ENCODE results near the gene YJU2. TPM values are rescaled to one million over a fixed set of nuclear protein-coding genes. Genes with fewer than 3 reads are reported as not detected.
"Not testable (repeated sequence)": the region's sequence is repeated elsewhere in the genome, so short reads cannot be mapped to it uniquely, and the experiment has no call there.

The YJU2 gene
- total RNA-seq, 6 donors from 2014 or later, result 18.8 to 36.6 (median 25.4) TPM

DNA sequence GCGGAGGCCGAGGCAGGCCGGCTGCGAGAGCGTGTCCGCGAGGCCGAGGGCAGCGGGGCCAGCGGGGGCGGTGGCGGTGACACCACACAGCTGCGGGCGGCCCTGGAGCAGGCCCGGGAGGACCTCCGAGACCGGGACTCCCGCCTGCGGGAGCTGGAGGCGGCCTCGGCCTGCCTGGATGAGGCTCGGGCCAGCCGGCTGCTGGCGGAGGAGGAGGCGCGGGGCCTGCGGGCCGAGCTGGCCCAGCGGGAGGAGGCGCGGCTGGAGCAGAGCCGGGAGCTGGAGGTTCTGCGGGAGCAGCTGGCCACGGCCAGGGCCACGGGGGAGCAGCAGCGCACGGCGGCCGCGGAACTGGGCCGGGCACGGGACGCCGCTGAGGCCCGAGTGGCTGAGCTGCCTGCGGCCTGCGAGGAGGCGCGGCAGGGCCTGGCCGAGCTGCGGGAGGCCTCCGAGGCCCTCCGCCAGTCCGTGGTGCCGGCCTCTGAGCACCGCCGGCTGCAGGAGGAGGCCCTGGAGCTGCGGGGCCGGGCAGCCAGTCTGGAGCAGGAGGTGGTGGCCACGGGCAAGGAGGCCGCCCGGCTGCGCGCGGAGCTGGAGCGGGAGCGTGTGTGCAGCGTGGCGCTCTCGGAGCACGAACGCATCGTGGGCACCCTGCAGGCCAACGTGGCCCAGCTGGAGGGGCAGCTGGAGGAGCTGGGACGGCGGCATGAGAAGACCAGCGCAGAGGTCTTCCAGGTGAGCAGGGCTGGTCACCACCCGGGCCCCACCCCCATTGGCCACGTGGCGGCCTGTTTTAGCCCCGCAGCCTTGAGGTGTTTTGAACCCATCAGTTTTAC, 29.2 kb upstream of the YJU2 start:
- TF ChIP-seq, protein P1, sequence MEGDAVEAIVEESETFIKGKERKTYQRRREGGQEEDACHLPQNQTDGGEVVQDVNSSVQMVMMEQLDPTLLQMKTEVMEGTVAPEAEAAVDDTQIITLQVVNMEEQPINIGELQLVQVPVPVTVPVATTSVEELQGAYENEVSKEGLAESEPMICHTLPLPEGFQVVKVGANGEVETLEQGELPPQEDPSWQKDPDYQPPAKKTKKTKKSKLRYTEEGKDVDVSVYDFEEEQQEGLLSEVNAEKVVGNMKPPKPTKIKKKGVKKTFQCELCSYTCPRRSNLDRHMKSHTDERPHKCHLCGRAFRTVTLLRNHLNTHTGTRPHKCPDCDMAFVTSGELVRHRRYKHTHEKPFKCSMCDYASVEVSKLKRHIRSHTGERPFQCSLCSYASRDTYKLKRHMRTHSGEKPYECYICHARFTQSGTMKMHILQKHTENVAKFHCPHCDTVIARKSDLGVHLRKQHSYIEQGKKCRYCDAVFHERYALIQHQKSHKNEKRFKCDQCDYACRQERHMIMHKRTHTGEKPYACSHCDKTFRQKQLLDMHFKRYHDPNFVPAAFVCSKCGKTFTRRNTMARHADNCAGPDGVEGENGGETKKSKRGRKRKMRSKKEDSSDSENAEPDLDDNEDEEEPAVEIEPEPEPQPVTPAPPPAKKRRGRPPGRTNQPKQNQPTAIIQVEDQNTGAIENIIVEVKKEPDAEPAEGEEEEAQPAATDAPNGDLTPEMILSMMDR (IDR thresholded peaks at IDR 0.05), result no peak
- TF ChIP-seq EP300 (IDR thresholded peaks at IDR 0.05) (no peak), POLR2AphosphoS5 (IDR thresholded peaks at IDR 0.05) (no peak), POLR2A (IDR thresholded peaks at IDR 0.05) (no peak)
- ATAC-seq (ENCODE audit: low FRiP score in 2 of 2) (no peak), DNase-seq (peak in 1 of 2 donors; percentile 79)
- H3K4me3 ChIP-seq, result no peak overlapping the region
- WGBS, 2 donors, result 93 to 95% methylated on average over 32 to 74 of the region's 81 CpGs
- no peaks in the 10 kb centered on the region for H3K36me3 ChIP-seq
- no peaks in the 10 kb centered on the region for H3K4me1 ChIP-seq
- H3K9me3 ChIP-seq, result no peaks in the 10 kb centered on the region
- H3K27ac ChIP-seq, result no peak overlapping the region
- H3K27me3 ChIP-seq, result no peaks in the 10 kb centered on the region

DNA sequence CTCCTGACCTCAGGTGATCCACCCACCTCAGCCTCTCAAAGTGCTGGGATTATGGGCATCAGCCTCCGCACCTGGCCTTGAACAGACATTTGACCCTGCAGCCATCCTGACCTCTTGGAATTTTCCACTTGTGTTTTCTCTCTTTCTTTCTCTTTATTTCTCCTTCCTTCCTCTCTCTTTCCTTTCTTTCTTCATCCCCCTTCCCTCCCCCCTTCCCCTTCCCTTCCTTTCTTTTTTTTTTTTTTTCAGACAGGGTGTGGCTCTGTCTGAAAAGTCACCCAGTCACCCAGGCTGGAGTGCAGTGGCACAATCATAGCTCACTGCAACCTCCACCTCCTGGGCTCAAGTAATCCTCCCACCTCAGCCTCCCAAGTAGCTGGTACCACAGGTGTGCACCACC, 28.4 kb upstream of the YJU2 start:
- not testable (repeated sequence) for ATAC-seq (ENCODE audit: low FRiP score in 2 of 2); H3K9me3 ChIP-seq; H3K27ac ChIP-seq; H3K4me1 ChIP-seq; DNase-seq; H3K4me3 ChIP-seq; H3K27me3 ChIP-seq; H3K36me3 ChIP-seq
- WGBS, 2 donors, result 96 to 100% methylated on average over 1 of the region's 1 CpG

DNA sequence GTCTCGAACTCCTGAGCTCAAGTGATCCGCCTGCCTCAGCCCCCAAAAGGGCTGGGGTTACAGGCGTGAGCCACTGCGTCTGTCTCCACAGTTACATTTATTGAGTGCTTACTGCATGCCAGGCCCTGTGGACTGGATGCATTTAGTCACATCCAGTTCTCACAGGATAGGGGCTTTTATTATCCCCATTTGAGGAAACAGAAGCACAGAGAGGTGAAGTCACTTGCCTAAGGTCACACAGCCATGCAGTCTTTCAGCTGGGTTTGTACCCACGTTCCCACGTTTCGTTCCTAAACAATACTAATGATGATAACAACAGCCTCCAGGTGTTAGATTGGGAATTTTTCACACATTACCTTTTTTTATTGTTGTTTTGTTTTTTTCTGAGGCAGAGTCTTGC, 26.7 kb upstream of the YJU2 start:
- no peaks in the 10 kb centered on the region for H3K27me3 ChIP-seq
- WGBS, 2 donors, result 91 to 93% methylated on average over 7 of the region's 7 CpGs
- TF ChIP-seq, protein P1 (IDR thresholded peaks at IDR 0.05), result no peak
- TF ChIP-seq EP300 (IDR thresholded peaks at IDR 0.05) (no peak), POLR2AphosphoS5 (IDR thresholded peaks at IDR 0.05) (no peak), POLR2A (IDR thresholded peaks at IDR 0.05) (no peak)
- H3K9me3 ChIP-seq, result no peaks in the 10 kb centered on the region
- H3K4me3 ChIP-seq, result no peak overlapping the region
- ATAC-seq (ENCODE audit: low FRiP score in 2 of 2) (no peak), DNase-seq (no peak)
- no peaks in the 10 kb centered on the region for H3K36me3 ChIP-seq
- no peak overlapping the region for H3K27ac ChIP-seq
- no peaks in the 10 kb centered on the region for H3K4me1 ChIP-seq

GRCh38 chr19:4224470-4224869, 22.4 kb upstream of the YJU2 start:
- ATAC-seq (ENCODE audit: low FRiP score in 2 of 2), result peak in 1 of 2 donors; percentile 32
- WGBS, 2 donors, result 77 to 79% methylated on average over 11 to 14 of the region's 15 CpGs
- Histone ChIP-seq H3K27me3 (peaks cover 0 to 6% (median 2%) of the 10 kb centered on the region in 4 donors), H3K9me3 (no peaks in the 10 kb centered on the region), H3K36me3 (no peaks in the 10 kb centered on the region), H3K27ac (no peak overlapping the region), H3K4me3 (no peak overlapping the region), H3K4me1 (peaks cover 5 to 8% (median 6%) of the 10 kb centered on the region in 4 donors)
- no peak for DNase-seq
- no peak for TF ChIP-seq EP300 (IDR thresholded peaks at IDR 0.05)

- Histone ChIP-seq H3K36me3 (no peaks in the 10 kb centered on the region), H3K27ac (no peak overlapping the region), H3K4me1 (peaks cover 5 to 11% (median 7%) of the 10 kb centered on the region in 4 donors), H3K9me3 (no peaks in the 10 kb centered on the region), H3K4me3 (no peak overlapping the region), H3K27me3 (peaks cover 0 to 10% (median 2%) of the 10 kb centered on the region in 4 donors)
- DNase-seq (no peak), ATAC-seq (ENCODE audit: low FRiP score in 2 of 2) (no peak)
- WGBS, 2 donors, result 73 to 77% methylated on average over 8 of the region's 8 CpGs
- TF ChIP-seq, protein P1 (IDR thresholded peaks at IDR 0.05), result no peak
- TF ChIP-seq POLR2A (IDR thresholded peaks at IDR 0.05) (no peak), EP300 (IDR thresholded peaks at IDR 0.05) (no peak)
Observed at GRCh38 chr19:4225885-4226284, 21.0 kb upstream of the YJU2 start.

DNA sequence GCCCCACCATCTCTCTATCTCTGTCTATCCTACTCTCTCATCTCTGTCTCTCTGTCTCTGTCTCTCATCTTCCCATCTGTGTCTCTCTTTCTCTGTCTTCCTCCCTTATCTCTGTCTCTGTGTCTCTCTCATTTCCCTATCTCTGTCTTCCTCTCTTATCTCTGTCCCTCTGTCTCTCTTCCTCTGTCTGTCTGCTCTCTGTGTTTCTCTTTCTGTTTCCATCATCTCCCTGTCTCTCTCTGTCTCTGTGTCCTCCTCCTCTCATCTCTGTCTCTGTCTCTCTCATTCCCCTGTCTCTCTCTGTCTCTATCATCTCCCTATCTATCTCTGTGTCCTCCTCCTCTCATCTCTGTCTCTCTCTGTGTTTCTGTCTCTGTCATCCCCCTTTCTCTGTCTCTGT, 19.1 kb upstream of the YJU2 start:
- H3K27ac ChIP-seq, result no peak overlapping the region
- no peaks in the 10 kb centered on the region for H3K36me3 ChIP-seq
- no peak for DNase-seq
- H3K4me3 ChIP-seq, result no peak overlapping the region
- no peaks in the 10 kb centered on the region for H3K9me3 ChIP-seq
- H3K4me1 ChIP-seq, result peaks cover 5 to 11% (median 7%) of the 10 kb centered on the region in 4 donors
- peaks cover 0 to 10% (median 2%) of the 10 kb centered on the region in 4 donors for H3K27me3 ChIP-seq
- no peak for TF ChIP-seq POLR2A (IDR thresholded peaks at IDR 0.05)
- TF ChIP-seq, protein P1 (IDR thresholded peaks at IDR 0.05), result no peak
- TF ChIP-seq POLR2AphosphoS5 (IDR thresholded peaks at IDR 0.05), result no peak
- TF ChIP-seq EP300 (IDR thresholded peaks at IDR 0.05), result no peak
- no peak for ATAC-seq (ENCODE audit: low FRiP score in 2 of 2)

Measured in upper lobe of left lung (tissue), 6 donors.